Activated T-cell treated with anti-CD3 and anti-CD28 coated beads for 4 hours (primary cell): Measurements from ENCODE around the gene TF.

ENCODE experiments used
- DNase-seq: peaks from one replicate; pipeline ENCODE4 v3.0.0-alpha.2; 2020

Gene TF

DNA sequence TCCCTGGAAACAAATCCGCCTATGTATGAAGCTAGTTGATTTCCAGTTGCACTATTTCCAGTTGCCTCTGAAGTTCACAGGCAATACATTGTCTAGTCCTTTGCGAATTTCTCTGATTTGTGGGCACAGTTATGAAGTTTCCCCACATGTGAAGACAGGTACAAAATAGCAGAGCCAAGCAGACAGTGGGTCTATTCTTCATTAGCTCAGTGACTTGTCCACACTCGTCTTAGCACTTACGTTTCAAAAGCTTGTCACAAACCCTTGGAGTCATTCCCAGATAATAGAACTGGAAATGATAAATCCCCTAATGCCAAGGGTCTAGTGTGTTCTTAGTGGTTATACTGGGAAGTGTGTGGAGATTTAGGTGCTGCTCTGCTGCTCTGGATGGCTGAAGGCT is 73.9 kb downstream of the TF start:
- DNase-seq, result no peak

DNA sequence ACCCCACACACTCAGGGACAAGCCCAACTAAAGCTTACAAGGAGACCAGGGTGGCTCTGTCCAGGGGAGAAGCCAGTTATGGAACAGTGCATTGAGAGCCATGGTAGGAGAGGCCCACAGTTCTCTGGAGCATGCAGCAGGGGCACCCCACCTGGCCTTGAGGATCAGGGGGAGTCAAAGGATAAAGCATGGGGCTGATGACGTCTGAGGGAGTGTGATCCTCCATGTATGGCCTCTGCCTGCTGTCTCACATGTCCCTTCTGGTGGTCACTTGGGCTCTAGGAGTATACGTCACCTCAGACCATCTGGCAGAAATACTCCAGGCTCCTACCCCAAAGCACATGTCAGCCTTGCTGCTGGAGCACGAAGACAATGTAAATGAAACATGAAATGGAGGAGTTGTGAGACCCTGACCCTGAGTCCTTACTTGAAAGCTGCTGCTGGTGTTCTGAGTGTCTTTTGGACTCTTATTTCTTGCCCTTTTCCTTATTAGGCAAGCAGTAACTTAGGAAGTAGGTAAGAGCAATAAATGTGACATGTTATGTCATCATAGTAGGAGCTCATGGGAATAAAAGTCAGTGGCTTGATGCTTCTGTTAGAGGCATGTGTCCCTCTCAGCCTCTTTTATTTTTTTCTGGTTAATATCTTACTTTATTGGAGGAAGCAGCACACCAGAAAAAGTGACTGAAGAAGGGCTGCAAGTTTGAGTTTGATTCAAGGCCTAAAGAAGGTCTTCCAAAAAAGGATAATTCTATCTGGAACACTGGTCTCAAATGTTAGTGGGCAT is 74.9 kb downstream of the TF start:
- no peak for DNase-seq

DNA sequence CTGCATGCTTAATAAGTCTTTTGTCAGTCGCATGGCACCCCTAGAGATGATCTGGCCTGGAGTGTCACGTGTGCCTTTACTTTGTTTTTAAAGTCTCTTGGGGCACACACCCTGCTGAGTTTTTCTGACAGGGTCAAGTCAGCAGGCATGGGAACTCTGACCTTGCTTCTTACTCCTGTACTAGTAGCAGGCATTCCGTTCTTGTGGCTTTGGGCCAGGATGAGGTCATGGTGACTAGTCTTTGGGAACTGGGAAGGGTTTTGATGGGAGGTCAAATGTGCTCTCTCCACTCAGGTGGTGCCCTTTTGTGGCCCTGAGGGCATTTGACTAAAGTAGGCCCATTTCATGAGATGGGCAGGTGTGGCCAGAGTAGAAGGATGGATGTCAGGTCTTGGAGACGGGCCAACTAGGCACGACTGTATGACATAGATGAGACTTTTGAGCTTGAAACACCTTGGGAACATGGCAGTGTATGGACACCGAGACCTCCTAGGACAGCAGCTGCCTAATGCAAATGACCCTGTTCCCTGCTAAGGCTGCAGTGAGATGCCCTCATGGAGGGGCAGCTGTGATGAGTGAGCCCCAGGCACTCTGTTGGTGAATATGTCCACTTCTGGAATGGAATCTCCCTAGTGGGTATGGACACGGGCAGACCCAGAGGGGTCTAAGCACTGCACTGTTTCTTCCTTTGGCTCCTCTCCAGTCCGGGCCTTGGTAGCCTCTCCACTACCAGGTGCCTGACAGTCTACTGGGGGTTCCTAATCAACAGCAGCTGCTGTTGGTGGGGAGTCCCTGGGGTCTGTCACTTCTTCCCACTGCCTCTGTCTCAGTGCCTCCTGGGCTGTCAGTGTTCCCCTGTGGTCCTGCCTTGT is 75.8 kb downstream of the TF start:
- DNase-seq, result no peak

DNA sequence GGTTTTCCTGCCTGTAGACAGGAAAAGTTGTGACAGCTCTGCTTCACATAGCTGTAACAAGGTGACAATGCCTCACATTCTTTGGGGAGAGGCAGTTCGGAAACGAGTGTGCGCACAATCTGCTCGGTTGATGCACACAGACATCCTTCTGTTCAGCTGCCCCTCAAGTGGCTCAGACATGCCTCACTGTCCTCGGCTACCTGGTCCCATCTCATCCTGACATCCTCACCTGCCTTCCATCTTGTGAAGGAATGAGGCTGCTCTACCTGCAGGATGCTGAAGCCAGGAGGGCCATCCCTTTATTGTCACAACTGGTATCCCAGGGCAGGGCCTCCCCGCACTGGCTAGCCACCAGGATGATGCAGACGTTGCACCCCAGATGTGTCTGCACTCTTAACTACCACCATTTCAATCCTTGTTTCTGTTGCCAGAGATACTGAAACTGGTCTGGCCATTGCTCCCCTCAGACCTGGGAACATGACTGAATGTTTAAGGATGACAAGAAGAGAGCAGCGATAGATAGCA is 78.8 kb downstream of the TF start:
- no peak for DNase-seq

DNA sequence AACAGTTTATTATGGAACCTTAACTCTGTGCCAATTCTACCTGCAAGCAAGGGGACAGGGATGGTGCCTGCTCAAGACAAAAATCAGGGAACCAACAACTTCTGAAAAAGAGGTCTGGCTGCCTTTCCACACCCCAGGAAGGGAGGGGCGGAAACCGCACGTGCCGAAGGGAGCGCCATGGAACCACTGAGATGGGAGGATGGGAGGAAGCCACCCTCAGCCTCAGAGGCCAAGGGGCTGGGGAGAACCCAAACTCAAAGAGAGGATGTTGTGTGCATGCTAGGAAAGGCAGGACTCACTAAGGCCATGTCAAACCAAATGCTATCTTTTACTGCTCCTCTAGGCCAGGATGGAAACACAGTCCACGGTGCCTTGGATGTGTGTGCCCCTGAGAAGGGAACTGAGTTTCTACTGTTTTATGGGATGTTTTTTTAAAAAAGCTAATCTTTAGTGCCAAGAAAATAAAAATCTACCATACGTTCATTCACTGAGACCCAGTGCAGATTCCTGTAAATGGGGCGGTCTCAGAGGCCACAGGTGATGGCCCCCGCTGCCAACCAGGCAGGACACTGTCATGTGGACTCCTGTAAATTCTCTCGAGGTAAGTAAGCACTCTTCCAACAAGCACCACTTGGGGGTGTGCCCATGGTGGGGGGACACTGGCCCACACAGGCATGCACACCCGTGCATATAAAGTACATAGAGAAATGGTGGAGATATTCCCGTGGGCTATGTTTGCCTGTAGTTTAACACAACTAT is 80.0 kb downstream of the TF start:
- DNase-seq, result no peak

DNA sequence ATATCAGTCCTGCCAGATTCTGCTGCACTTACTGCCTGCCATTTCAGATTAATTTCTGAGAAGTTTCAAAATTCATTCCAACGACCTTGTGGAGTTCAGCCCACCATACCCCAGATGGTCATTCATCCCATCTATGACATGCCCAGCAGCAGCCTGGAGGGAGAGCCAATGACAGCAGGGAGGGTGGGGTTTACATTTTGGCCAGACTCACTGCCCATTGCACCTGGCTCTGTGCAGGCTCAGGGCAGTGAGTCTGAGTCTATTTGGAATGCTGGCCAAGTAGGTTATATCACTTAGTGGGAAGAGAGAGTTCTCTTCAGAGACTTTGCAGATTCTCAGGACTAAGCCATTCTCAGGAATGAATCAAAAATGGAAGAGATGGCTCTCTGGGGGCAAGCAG is 80.9 kb downstream of the TF start:
- DNase-seq, result no peak

DNA sequence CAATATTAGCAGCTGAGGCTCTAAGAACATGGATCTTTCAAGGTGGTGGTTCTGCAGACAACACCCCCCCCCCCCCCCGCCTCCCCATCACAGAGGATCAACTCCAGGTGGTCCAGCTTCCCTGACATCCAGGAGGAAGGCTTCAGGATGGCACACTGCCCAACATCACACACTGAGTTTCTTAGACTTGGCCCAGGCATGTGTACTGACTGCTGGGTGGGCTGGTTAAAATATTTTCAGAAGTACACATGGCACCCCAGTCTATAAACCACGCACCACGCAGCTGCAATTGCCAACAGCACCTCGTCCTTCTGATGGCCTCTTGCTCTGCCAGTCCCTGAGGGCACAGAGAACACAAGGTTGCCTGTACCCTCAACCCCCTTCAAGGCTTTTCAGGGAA is 81.5 kb downstream of the TF start:
- DNase-seq, result no peak

DNA sequence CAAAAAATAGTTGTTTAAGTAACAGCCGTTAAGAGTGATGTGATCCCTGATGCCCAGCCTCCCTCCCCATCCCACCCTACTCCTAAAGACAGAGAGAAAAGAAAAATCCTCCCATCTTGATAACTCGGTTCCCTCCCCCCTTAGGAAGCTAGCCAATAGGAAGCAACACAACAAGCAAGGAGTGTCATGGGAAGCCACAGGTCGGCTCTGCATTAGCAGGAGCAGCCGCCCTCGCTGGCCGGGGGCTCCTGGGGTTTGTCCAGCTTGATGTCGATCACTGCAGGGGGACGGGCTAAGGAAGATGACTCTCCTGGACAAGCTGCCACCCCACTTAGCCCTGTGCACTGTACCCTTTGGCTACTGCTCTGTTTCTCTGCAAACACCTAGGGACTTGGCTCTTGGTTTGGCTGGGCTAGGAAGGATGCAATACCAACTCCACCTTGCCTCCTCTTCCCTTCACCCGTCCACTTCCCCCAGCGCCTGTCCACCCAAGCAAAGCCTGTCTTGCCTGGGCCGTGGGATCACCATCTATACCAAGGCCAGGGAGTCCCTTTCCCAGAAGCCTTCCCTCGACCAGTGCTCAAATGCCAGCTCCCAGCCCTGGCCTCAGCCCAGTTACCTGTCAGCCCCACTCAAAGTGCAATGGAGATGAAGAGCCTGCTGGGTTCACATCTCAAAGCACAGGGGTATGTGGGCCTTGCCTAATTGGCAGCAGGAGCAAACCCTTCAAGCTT is 82.5 kb downstream of the TF start:
- no peak for DNase-seq

DNA sequence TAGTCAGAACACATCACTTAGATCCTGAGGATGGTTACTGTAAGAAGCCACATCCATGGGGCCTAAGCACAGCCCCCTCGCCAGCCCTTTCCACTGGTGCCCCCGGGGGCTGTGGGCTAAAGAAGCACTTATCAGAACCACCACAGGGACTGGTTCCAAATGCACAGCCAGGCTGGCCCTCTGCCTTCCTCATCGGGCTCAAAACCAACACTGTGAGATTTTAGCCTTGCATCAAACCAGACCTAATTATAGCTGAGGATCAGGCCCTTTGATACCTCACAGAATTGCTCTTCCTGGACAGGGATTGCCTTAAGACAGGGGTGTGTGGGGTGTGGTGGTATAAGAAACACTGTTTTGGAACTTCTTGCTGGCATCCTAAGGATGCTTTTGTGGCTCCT is 83.1 kb downstream of the TF start:
- no peak for DNase-seq

DNA sequence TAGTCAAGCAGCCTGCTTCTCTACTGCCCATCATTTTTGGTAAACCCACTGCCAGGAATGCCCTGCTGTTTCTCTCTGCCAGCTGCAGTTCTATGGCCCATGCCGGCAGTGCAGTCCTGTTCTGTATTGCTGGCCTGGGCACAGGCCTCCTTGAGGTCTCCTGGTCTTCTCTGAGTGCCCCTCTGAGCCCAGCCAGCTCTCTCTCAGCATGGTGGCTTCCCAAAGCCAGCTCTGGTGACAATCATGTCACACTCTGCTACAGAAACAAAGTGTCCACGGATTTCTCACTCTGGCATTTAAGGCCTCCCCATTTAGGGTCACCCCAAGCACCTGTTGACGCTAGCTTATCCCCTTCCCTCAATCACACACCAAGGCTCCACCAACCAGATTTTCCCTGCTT is 83.9 kb downstream of the TF start:
- DNase-seq, result no peak

DNA sequence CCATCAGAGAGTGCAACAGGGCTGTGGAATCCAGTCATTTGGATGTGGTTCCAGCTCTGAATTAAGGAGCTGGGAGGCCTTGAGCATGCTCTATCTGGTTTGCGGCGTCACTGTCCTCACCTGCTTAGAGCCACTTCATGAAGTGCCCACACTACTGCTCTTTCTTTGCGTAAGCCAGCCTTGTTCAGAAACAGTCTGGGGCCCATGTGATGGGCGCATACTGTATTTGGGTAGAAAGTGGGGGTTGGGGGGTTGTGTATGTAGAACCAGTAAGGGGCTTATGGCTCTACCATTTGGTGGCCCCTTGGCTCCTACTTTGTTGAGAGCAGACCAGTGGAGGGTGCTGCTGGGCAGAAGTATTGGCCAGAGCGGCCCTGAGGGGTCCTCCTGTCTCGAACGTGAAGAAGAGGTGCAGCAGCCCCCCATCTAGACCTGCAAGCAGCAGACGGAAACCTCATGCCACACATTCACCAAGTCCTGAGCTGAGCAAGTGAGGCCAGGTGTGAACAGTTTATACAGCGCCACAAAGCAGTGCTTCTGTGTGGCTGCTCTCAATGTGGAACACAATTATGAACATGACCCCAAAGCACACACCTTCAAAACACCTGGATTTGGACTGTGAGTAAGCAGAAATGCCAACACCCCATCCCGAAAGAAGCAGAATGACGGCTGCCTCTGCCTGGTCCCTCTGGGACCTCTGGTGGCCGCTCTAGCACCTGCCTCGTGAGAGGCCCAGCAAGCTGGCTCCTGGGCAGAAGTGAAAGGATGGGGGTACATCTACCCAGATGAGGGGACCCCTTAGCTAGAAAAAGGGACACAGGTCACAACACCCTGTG is 86.0 kb downstream of the TF start:
- no peak for DNase-seq

DNA sequence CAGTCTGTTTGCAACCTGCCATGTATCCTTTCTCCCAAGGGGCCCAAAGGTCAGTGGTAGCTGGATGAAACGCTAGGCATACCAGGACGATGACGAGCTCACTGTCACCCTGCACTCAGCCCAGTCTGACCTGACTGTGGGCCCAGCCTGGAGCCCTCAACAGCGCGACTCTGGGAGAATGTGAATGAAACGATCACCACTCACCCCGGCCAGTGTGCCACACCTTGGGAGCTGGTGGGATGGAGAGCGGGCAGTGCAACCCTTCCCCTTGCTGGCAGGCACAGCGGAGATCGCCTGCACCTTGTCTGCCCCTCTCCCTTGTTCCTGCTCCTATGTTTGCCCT is 86.6 kb downstream of the TF start:
- no peak for DNase-seq

DNA sequence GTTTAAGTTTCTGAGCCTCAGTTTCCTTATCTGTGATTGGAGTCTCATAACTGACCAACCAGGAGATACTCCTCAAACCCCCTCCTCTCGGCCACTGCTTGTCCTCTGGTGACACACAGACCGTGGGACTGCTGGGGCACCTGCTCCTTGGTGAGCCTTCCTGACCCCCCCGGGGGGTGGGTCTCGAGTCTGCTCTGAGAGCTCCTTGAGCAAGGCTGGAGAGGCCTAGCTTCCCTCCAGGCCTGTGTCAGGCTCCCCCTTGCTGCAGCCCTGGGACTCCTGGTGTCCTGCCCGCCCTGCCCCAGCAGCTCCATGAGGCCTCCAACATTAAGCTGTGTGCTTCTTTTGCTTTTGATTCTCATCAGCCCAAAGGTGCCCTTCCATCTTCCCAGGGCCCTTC is 87.1 kb downstream of the TF start:
- no peak for DNase-seq

DNA sequence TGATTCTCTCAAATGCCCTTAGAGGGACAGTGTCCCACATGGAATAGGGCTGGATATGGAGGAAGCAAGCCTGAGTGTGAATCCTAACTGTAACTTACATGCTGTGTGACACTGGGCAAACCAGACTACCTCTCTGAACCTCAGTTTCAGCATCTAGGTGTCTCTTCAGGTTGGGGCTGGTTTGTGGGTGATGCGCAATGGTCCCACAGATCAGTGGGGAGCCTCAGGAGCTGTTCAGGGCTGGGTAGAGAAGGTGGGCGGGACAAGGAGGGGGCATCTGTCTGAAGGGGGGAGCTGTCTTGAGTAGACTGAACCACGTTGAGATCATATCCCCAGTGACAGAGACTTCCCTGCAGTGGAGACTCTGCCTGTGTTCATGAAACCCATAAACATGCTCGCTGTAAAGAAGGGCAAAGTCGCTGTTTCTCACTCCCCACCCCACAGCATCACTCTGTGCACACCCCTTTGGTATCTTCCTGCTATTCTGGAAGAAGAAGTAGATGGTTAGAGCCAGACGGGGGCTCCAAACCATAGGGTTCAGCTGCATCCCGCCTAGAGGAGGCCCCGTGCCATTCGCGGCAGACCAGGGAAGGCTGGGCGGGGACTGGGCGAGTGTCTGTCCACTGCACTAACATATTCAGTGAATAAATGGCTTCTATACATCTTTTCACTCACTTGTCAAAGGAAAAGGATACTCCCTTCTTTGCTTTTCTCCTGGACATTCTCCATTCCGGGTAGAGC is 87.9 kb downstream of the TF start:
- no peak for DNase-seq

DNA sequence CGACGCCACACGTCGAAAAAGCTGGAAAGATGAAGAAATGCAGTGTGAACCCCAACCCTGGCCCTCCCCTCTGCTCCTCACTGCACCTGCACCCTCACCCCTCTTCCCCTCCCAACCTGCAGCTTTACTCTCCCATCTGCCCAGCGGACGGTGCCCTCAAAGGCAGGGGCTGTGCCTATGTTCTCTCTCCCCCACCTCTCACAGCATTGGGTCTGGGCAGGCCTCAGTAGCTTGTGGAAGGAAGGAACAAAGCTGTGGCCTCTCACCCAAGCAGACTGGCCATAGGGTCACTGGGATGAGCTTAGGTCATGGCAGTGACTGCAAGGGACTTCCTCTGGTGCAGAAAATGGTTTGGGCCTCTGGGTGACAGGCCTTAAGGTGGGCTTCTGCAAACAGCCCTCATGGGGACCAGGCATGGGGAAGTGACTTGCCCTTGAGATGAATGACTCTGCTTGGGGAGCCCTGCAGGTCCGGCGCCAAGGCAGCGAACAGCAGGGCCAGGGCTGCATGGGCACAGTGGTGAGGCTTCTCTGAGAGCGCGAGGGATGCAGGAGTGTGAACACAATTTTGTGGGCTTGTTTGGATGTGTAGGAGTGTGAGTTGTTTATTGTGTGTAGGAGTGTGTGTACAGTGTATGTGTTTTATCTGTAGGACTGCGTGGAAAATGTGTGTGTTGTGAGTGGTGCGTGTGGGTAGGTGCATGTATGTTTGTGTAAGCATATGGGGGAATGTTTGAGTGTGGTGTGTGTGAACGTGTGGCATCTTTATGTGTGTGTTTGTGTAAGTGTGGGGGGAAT is 88.6 kb downstream of the TF start:
- no peak for DNase-seq

DNA sequence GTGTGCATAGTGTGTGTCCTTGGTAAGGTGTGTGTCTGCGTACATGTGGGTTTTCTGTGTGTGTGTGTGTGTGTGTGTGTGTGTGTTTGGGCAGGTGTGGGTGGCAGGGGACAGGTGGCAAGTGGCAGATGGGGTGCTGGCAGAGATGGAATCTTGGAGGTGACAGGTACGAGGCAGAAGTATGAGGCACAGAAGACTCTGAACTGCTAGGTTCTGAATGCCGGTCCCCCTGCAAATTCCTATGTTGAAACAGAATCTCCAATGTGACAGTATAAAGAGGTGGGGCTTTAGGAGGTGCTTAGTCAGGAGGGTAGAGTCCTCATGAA is 89.2 kb downstream of the TF start:
- DNase-seq, result no peak

DNA sequence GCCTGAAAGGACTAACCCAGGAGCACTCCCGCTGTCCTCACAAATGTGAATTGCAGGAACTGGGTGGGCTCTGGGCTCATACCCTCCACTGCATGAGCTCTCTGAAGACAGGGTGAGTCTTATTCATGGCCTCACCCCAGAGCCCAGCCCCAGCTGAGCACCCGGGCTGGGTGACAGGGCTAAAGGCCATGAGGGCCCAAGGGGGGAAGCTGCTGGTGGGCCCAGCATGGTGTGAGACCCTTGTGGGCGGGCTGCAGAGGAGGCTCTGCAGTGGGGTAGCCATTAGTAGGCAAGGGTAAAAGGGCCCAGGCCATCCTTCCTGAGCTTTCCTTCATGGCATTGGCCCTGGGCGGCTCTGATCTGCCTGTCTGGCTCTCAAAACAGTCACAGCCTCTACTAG is 89.8 kb downstream of the TF start:
- no peak for DNase-seq

DNA sequence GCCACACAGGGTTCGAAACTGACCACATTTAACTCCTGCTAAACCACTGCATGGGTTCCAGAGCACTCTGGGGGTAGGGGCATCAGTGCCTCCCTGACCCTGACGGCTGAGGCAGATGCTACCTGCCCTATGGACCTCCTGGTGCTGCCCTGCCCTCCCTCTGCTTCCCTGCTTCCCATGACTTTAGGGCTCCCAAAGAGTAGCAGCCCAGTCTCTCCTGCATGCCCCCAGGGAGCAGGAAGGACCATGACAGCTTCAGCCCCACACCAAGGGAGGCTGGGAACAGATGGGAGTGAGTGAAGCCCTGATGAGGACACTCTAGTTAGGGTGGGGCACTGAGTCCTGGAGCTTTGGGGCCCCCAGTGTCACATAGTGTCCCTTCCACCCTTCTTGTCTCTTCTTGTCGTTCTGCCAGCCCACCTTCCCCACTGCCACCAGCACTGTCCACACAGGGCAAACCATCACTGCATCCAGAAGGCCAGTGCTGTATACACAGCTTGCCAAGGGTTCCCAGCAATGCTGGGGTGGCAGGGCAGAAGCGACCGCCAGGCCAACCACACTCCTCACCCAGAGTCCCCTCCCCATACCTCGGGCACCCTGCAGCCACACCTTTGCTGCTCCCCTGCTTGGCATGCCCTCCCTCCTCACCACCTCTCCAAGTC is 90.4 kb downstream of the TF start:
- DNase-seq, result no peak

DNA sequence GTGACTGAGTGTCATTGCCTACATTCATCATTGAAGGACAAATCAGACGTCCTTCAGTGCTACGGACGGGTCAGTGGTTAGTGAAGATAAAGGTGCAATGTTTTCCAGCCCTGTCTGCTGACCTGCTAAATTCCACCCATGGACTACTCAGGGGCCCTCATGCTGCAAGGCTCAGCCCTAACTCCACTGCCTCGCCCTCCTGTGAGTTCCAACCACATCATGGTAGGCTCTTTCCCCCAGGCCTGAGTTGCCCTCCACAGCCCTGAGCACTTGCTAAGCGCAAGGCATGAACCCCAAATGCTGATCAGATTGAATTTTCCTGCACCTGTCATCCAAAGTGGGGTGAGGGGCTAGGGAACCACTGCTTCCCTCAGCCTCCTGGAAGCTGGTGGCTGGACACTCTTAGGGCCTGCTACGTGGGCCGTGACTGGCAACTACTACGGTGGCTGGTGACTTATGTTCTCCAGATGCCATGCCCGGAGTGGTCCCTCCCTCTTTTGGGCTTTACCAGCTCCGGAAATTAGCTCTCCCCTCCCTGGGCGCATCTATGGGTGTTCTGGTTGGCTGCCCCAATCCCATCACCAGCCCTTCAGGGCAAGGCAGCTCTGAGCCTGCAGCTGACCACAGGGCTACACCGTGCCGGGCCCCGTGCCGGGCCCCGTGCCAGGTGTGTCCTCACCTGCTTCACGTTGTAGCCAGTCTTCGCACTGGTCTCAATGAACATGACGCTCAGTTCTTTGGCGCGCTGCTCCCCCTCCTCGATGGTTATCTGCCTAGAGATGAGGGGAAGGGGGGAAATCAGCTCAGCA is 91.5 kb downstream of the TF start:
- no peak for DNase-seq
